Mucosa of stomach (tissue), 1 donor: Measurements from ENCODE around the gene TOLLIP.
"Not testable (repeated sequence)": the region's sequence is repeated elsewhere in the genome, so short reads cannot be mapped to it uniquely, and the experiment has no call there.

Experiments
- H3K27me3 ChIP-seq: one replicate; pipeline ENCODE4 v1.7.0; 2013; ENCODE audit warnings: mild to moderate bottlenecking, low read length; ENCODE audit not compliant: control insufficient read depth, insufficient read depth
- H3K36me3 ChIP-seq: one replicate; pipeline ENCODE4 v1.7.0; 2013; ENCODE audit warnings: low read length; ENCODE audit not compliant: control insufficient read depth, insufficient read depth
- H3K4me1 ChIP-seq: one replicate; pipeline ENCODE4 v1.7.0; 2013; ENCODE audit warnings: mild to moderate bottlenecking, low read length; ENCODE audit not compliant: control insufficient read depth, insufficient read depth
- H3K4me3 ChIP-seq: one replicate; pipeline ENCODE4 v1.7.0; 2013; ENCODE audit warnings: low read length
- H3K9ac ChIP-seq: one replicate; pipeline ENCODE4 v1.7.0; 2013; ENCODE audit warnings: mild to moderate bottlenecking, low read length, moderate library complexity
- H3K9me3 ChIP-seq: one replicate; pipeline ENCODE4 v1.7.0; 2013; ENCODE audit warnings: mild to moderate bottlenecking, low read length, moderate library complexity; ENCODE audit not compliant: control insufficient read depth
- donor health status: Pancreatic carcinoma.

Gene TOLLIP

GRCh38 chr11:1259076-1259461 is 50.4 kb downstream of the TOLLIP start:
- Histone ChIP-seq H3K4me1 (peaks cover 17% of the 10 kb centered on the region), H3K9me3 (no peaks in the 10 kb centered on the region), H3K36me3 (no peaks in the 10 kb centered on the region), H3K9ac (no peak overlapping the region), H3K27me3 (no peaks in the 10 kb centered on the region), H3K4me3 (no peak overlapping the region)

- no peaks in the 10 kb centered on the region for H3K27me3 ChIP-seq
- H3K36me3 ChIP-seq = no peaks in the 10 kb centered on the region
- no peak overlapping the region for H3K9ac ChIP-seq
- H3K4me3 ChIP-seq = no peak overlapping the region
- no peaks in the 10 kb centered on the region for H3K9me3 ChIP-seq
- H3K4me1 ChIP-seq = peaks cover 17% of the 10 kb centered on the region
Measured at GRCh38 chr11:1258401-1259075, 50.9 kb downstream of the TOLLIP start.

- Histone ChIP-seq H3K27me3 (no peaks in the 10 kb centered on the region), H3K4me1 (peaks cover 12% of the 10 kb centered on the region), H3K9ac (no peak overlapping the region), H3K4me3 (no peak overlapping the region), H3K9me3 (no peaks in the 10 kb centered on the region), H3K36me3 (no peaks in the 10 kb centered on the region)
Measured at GRCh38 chr11:1257916-1258315, 51.5 kb downstream of the TOLLIP start.

GRCh38 chr11:1257366-1257765 is 52.1 kb downstream of the TOLLIP start:
- Histone ChIP-seq H3K36me3 (no peaks in the 10 kb centered on the region), H3K27me3 (no peaks in the 10 kb centered on the region), H3K9me3 (no peaks in the 10 kb centered on the region), H3K9ac (no peak overlapping the region), H3K4me1 (peaks cover 6% of the 10 kb centered on the region), H3K4me3 (no peak overlapping the region)

- Histone ChIP-seq H3K36me3 (no peaks in the 10 kb centered on the region), H3K4me3 (no peak overlapping the region), H3K9ac (no peak overlapping the region), H3K27me3 (no peaks in the 10 kb centered on the region), H3K9me3 (no peaks in the 10 kb centered on the region), H3K4me1 (no peaks in the 10 kb centered on the region)
Measured at GRCh38 chr11:1256257-1257045, 53.0 kb downstream of the TOLLIP start.

GRCh38 chr11:1255151-1255550 is 54.3 kb downstream of the TOLLIP start:
- H3K9me3 ChIP-seq = no peaks in the 10 kb centered on the region
- no peaks in the 10 kb centered on the region for H3K36me3 ChIP-seq
- no peaks in the 10 kb centered on the region for H3K4me1 ChIP-seq
- no peak overlapping the region for H3K4me3 ChIP-seq
- no peaks in the 10 kb centered on the region for H3K27me3 ChIP-seq
- no peak overlapping the region for H3K9ac ChIP-seq

GRCh38 chr11:1254733-1255132 is 54.7 kb downstream of the TOLLIP start:
- Histone ChIP-seq H3K27me3 (no peaks in the 10 kb centered on the region), H3K4me1 (no peaks in the 10 kb centered on the region), H3K9ac (no peak overlapping the region), H3K4me3 (no peak overlapping the region), H3K9me3 (no peaks in the 10 kb centered on the region), H3K36me3 (no peaks in the 10 kb centered on the region)

GRCh38 chr11:1254086-1254648 is 55.3 kb downstream of the TOLLIP start:
- Histone ChIP-seq H3K4me1 (no peaks in the 10 kb centered on the region), H3K4me3 (no peak overlapping the region), H3K36me3 (no peaks in the 10 kb centered on the region), H3K9ac (no peak overlapping the region), H3K9me3 (no peaks in the 10 kb centered on the region), H3K27me3 (no peaks in the 10 kb centered on the region)

- Histone ChIP-seq H3K36me3 (no peaks in the 10 kb centered on the region), H3K27me3 (no peaks in the 10 kb centered on the region), H3K4me1 (no peaks in the 10 kb centered on the region), H3K9me3 (no peaks in the 10 kb centered on the region), H3K4me3 (no peak overlapping the region), H3K9ac (no peak overlapping the region)
Measured at GRCh38 chr11:1253103-1253485, 56.3 kb downstream of the TOLLIP start.

GRCh38 chr11:1252371-1253102 is 56.9 kb downstream of the TOLLIP start:
- no peaks in the 10 kb centered on the region for H3K4me1 ChIP-seq
- no peaks in the 10 kb centered on the region for H3K27me3 ChIP-seq
- H3K9me3 ChIP-seq = no peaks in the 10 kb centered on the region
- no peak overlapping the region for H3K9ac ChIP-seq
- no peak overlapping the region for H3K4me3 ChIP-seq
- no peaks in the 10 kb centered on the region for H3K36me3 ChIP-seq

- Histone ChIP-seq H3K9me3 (no peaks in the 10 kb centered on the region), H3K4me3 (no peak overlapping the region), H3K27me3 (no peaks in the 10 kb centered on the region), H3K36me3 (no peaks in the 10 kb centered on the region), H3K4me1 (no peaks in the 10 kb centered on the region), H3K9ac (no peak overlapping the region)
Measured at GRCh38 chr11:1251236-1251770, 58.1 kb downstream of the TOLLIP start.

GRCh38 chr11:1250411-1250810 is 59.0 kb downstream of the TOLLIP start:
- not testable (repeated sequence) for H3K27me3 ChIP-seq, H3K4me1 ChIP-seq, H3K9me3 ChIP-seq, H3K4me3 ChIP-seq, H3K9ac ChIP-seq, H3K36me3 ChIP-seq
